ENCODE results near the gene JAK1. TPM values are rescaled to one million over a fixed set of nuclear protein-coding genes. Genes with fewer than 3 reads are reported as not detected.
"Not testable (repeated sequence)": the region's sequence is repeated elsewhere in the genome, so short reads cannot be mapped to it uniquely, and the experiment has no call there.

The JAK1 gene
- total RNA-seq, 1 donor from 2014 or later, result 65.1 TPM

GRCh38 chr1:64923294-64923718 is 43.0 kb downstream of the JAK1 start:
- Mint-ChIP-seq H3K27ac (no peak overlapping the region), H3K9me3 (no peaks in the 10 kb centered on the region)

GRCh38 chr1:64922336-64922735 is 44.0 kb downstream of the JAK1 start:
- peaks cover 2% of the 10 kb centered on the region for H3K27me3 Mint-ChIP-seq (ENCODE audit: low read depth)
- no peak overlapping the region for H3K4me3 Mint-ChIP-seq
- no peaks in the 10 kb centered on the region for H3K9me3 Mint-ChIP-seq
- H3K36me3 Mint-ChIP-seq, result no peaks in the 10 kb centered on the region
- H3K27ac Mint-ChIP-seq, result no peak overlapping the region
- H3K4me1 Mint-ChIP-seq, result peaks cover 36% of the 10 kb centered on the region
- no peak for DNase-seq (ENCODE audit: low spot score in 2 of 2, unreplicated experiment in 2 of 2)
- TF ChIP-seq CTCF (IDR thresholded peaks at IDR 0.05; ENCODE audit: unreplicated experiment), result no peak

More at GRCh38 chr1:64923294-64923718, 43.0 kb downstream of the JAK1 start:
- H3K36me3 Mint-ChIP-seq, result no peaks in the 10 kb centered on the region
- peaks cover 2% of the 10 kb centered on the region for H3K27me3 Mint-ChIP-seq (ENCODE audit: low read depth)
- DNase-seq (ENCODE audit: low spot score in 2 of 2, unreplicated experiment in 2 of 2), result no peak
- H3K4me3 Mint-ChIP-seq, result no peak overlapping the region
- TF ChIP-seq CTCF (IDR thresholded peaks at IDR 0.05; ENCODE audit: unreplicated experiment), result no peak
- H3K4me1 Mint-ChIP-seq, result peaks cover 31% of the 10 kb centered on the region

DNA sequence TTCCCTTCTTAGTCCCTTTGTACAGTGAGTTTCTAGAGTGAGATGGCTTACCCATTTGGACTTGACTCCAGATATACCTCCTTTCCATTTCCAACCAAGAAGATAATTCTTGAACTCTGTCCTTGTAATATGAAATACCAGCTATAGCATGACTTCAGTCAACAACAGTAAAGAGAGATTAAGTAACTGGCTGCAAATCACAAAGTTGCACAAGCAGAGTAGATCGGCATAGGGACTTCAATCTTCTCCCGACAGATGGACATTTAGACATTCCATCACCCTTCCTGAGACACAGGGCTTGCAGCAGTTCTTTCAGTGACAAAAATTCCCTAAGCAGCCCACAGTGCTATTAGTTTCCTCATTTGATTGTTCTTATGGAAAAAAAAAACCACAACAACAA is 44.6 kb downstream of the JAK1 start:
- Mint-ChIP-seq H3K4me3 (no peak overlapping the region), H3K36me3 (no peaks in the 10 kb centered on the region), H3K27ac (no peak overlapping the region), H3K27me3 (ENCODE audit: low read depth) (peaks cover 2% of the 10 kb centered on the region), H3K9me3 (no peaks in the 10 kb centered on the region), H3K4me1 (peaks cover 41% of the 10 kb centered on the region)
- no peak for DNase-seq (ENCODE audit: low spot score in 2 of 2, unreplicated experiment in 2 of 2)
- no peak for TF ChIP-seq CTCF (IDR thresholded peaks at IDR 0.05; ENCODE audit: unreplicated experiment)

- Mint-ChIP-seq H3K27me3 (ENCODE audit: low read depth) (peaks cover 2% of the 10 kb centered on the region), H3K9me3 (no peaks in the 10 kb centered on the region), H3K4me1 (peaks cover 42% of the 10 kb centered on the region), H3K4me3 (no peak overlapping the region), H3K27ac (no peak overlapping the region), H3K36me3 (no peaks in the 10 kb centered on the region)
- DNase-seq (ENCODE audit: low spot score in 2 of 2, unreplicated experiment in 2 of 2), result no peak
- TF ChIP-seq CTCF (IDR thresholded peaks at IDR 0.05; ENCODE audit: unreplicated experiment), result no peak
Measured at GRCh38 chr1:64920941-64921589, 45.3 kb downstream of the JAK1 start.

DNA sequence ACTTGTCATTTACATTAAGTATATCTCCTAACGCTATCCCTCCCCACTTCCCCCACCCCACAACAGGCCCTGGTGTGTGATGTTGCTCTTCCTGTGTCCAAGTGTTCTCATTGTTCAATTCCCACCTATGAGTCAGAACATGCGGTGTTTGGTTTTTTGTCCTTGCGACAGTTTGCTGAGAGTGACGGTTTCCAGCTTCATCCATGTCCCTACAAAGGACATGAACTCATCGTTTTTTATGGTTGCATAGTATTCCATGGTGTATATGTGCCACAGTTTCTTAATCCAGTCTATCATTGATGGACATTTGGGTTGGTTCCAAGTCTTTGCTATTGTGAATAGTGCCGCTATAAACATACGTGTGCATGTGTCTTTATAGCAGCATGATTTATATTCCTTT is 47.2 kb downstream of the JAK1 start:
- not testable (repeated sequence) for H3K4me3 Mint-ChIP-seq; H3K36me3 Mint-ChIP-seq; H3K27ac Mint-ChIP-seq; H3K27me3 Mint-ChIP-seq (ENCODE audit: low read depth); H3K9me3 Mint-ChIP-seq; DNase-seq (ENCODE audit: low spot score in 2 of 2, unreplicated experiment in 2 of 2)
- peaks cover 48% of the 10 kb centered on the region for H3K4me1 Mint-ChIP-seq

- Mint-ChIP-seq H3K4me3 (no peak overlapping the region), H3K27me3 (ENCODE audit: low read depth) (no peaks in the 10 kb centered on the region)
Measured at GRCh38 chr1:64917907-64918306, 48.4 kb downstream of the JAK1 start.

More at GRCh38 chr1:64917907-64918306, 48.4 kb downstream of the JAK1 start:
- no peak for TF ChIP-seq CTCF (IDR thresholded peaks at IDR 0.05; ENCODE audit: unreplicated experiment)
- H3K27ac Mint-ChIP-seq, result no peak overlapping the region
- DNase-seq (ENCODE audit: low spot score in 2 of 2, unreplicated experiment in 2 of 2), result no peak
- H3K4me1 Mint-ChIP-seq, result peaks cover 46% of the 10 kb centered on the region
- no peaks in the 10 kb centered on the region for H3K36me3 Mint-ChIP-seq
- H3K9me3 Mint-ChIP-seq, result no peaks in the 10 kb centered on the region
